Measurements from ENCODE around the gene B4GALT1. TPM values are rescaled to one million over a fixed set of nuclear protein-coding genes. Genes with fewer than 3 reads are reported as not detected.

The B4GALT1 gene
- total RNA-seq, 1 donor from 2014 or later, result 21.3 TPM

GRCh38 chr9:33068991-33069390 lies 98.1 kb downstream of the B4GALT1 start:
- DNase-seq (ENCODE audit: low read depth), result no peak
- peaks cover 21% of the 10 kb centered on the region for H3K36me3 ChIP-seq (ENCODE audit: control insufficient read depth, insufficient read depth, low read length)

GRCh38 chr9:33065157-33066076 lies 101.7 kb downstream of the B4GALT1 start:
- H3K36me3 ChIP-seq (ENCODE audit: control insufficient read depth, insufficient read depth, low read length), result peaks cover 16% of the 10 kb centered on the region

More at GRCh38 chr9:33068991-33069390, 98.1 kb downstream of the B4GALT1 start:
- no peak overlapping the region for H3K4me3 ChIP-seq (ENCODE audit: low read depth, low read length)
- no peaks in the 10 kb centered on the region for H3K27me3 ChIP-seq (ENCODE audit: control insufficient read depth, insufficient read depth, low read length)
- FAIRE-seq, result no peak
- TF ChIP-seq CTCF (IDR thresholded peaks at IDR 0.05; ENCODE audit: insufficient read depth, low read length, severe bottlenecking), result no peak

More at GRCh38 chr9:33065157-33066076, 101.7 kb downstream of the B4GALT1 start:
- Histone ChIP-seq H3K4me3 (ENCODE audit: low read depth, low read length) (no peak overlapping the region), H3K27me3 (ENCODE audit: control insufficient read depth, insufficient read depth, low read length) (no peaks in the 10 kb centered on the region)
- FAIRE-seq (no peak), DNase-seq (ENCODE audit: low read depth) (no peak)
- no peak for TF ChIP-seq CTCF (IDR thresholded peaks at IDR 0.05; ENCODE audit: insufficient read depth, low read length, severe bottlenecking)

Other genes starting within 250 kb of the B4GALT1 start
- 66.6 and 67.5 TPM in 2 replicates for gene APTX, start 165.7 kb downstream of the B4GALT1 start, total RNA-seq
- 26.1 and 27.3 TPM in 2 replicates for gene DNAJA1, start 142.1 kb downstream of the B4GALT1 start, total RNA-seq
- gene SMU1, start 90.7 kb downstream of the B4GALT1 start, total RNA-seq, result 37.9 and 40.5 TPM in 2 replicates
- not detected in 2 replicates for gene SPINK4, start 72.8 kb upstream of the B4GALT1 start, total RNA-seq
- gene BAG1, start 97.4 kb upstream of the B4GALT1 start, total RNA-seq, result 56.5 and 68.7 TPM in 2 replicates
- 173 and 182 TPM in 2 replicates for gene CHMP5, start 97.7 kb upstream of the B4GALT1 start, total RNA-seq
- gene NFX1, start 123.2 kb upstream of the B4GALT1 start, total RNA-seq, result 19.2 and 25.5 TPM in 2 replicates
- gene AQP7, start 235.2 kb upstream of the B4GALT1 start, total RNA-seq, result not detected in 2 replicates